ENCODE measurements around the gene ABCA2. TPM values are rescaled to one million over a fixed set of nuclear protein-coding genes. Genes with fewer than 3 reads are reported as not detected.
"Not testable (repeated sequence)": the region's sequence is repeated elsewhere in the genome, so short reads cannot be mapped to it uniquely, and the experiment has no call there.

Gene ABCA2
- total RNA-seq, 1 donor from 2014 or later = 8.5 TPM

DNA sequence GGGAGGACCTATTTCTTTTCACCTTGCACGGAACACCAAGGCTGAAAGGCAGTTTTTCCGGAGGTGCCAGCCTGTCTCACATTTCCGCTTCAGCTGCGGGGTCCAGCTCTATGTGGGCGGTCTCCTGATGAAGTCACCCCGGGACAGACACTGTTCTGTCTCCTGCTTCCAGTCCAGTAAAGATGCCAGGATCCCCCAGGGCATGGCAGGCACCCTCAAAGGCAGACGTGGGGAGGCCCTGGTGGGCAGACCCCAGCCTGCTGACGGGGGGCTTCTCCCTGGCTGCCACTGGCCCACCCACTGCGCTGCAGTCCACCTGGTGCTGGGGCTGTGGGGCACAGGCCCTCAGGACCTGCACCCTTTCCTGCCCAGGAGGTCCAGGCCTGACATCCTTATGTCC lies 34.8 kb upstream of the ABCA2 start:
- DNase-seq = not testable (repeated sequence)

DNA sequence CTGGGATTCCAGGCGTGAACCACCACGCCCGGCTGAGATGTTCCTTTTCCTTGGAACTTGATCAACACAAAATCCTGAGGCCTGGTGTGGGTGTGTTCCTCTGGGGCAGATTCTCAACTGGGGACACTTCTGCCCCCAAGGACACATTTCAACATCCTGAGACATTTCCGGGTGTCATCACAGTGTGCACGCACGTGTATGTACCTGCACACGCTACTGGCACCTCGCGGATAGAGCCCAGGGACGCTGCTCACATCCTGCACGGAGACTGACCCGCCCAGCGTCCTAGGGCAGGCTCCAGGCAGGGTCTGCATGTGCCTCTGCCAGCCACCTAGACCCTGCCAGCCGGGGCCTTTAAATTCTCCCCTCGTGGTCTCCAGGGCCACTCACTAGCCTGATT lies 34.3 kb upstream of the ABCA2 start:
- no peak for DNase-seq

DNA sequence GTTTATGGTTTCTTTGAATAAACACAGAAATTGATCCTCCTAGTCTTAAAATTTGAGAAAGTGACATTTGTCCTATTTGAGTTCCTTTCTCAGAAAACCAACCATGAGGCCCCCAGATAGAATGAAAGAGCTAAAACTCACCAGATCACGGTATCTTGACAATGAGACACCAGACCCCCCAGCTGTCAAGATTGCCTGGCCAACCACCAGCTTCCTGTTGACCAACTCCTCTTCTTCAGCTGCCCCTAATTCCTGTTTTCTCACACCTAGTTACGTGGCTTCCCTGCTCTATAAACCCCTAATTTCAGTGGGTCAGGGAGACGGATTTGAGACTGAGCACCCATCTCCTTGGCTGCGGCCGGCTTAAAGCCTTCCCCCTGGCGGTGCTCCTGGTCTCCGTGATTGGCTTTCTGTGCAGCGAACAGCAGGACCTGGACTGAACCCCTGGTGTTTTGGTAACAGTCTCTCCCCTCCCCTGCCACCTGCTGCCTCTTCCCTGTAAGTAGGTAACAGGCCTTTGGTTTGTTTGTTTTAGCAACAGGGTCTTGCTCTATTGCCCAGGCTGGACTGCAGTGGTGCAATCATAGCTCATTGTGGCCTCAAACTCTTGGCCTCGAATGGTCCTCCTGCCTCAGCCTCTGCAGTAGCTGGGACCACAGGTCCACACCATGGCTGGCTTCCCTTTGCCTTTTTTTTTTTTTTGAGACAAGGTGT lies 30.6 kb upstream of the ABCA2 start:
- DNase-seq = no peak

GRCh38 chr9:137057545-137057944 lies 29.5 kb upstream of the ABCA2 start:
- DNase-seq = no peak

GRCh38 chr9:137056739-137057415 lies 28.8 kb upstream of the ABCA2 start:
- DNase-seq = no peak

- no peak for DNase-seq
Measured at GRCh38 chr9:137055385-137056364, 27.6 kb upstream of the ABCA2 start.

DNA sequence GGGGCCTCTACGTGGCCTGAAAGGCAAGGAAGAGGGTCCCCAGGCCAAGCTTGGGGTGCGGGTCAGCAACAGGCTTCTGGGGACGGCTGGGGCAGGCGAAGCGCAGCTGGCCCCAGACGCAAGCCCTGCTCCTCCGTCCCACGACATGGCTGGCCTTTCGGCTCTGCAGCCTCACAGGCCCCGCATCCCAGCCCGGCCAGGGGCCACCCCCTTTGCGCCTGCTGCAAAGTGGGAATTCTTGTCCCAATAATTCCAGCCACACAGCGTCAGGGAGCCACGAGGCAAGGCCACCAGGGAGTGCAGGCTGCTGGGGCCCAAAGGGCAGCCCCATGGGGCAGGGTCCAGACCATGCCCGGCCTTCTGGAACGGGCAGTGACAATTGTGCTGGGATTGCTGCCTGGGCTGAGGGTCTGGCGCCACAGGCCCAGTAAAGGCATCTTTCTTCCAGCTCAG lies 26.9 kb upstream of the ABCA2 start:
- DNase-seq = no peak

- DNase-seq = no peak
Measured at GRCh38 chr9:137053944-137054931, 26.2 kb upstream of the ABCA2 start, which contains the start of gene ENTPD2. TSS of gene ENTPD2 (minus strand) at chr9:137054061. CDS start at chr9:137053997, 64 bp downstream.

DNA sequence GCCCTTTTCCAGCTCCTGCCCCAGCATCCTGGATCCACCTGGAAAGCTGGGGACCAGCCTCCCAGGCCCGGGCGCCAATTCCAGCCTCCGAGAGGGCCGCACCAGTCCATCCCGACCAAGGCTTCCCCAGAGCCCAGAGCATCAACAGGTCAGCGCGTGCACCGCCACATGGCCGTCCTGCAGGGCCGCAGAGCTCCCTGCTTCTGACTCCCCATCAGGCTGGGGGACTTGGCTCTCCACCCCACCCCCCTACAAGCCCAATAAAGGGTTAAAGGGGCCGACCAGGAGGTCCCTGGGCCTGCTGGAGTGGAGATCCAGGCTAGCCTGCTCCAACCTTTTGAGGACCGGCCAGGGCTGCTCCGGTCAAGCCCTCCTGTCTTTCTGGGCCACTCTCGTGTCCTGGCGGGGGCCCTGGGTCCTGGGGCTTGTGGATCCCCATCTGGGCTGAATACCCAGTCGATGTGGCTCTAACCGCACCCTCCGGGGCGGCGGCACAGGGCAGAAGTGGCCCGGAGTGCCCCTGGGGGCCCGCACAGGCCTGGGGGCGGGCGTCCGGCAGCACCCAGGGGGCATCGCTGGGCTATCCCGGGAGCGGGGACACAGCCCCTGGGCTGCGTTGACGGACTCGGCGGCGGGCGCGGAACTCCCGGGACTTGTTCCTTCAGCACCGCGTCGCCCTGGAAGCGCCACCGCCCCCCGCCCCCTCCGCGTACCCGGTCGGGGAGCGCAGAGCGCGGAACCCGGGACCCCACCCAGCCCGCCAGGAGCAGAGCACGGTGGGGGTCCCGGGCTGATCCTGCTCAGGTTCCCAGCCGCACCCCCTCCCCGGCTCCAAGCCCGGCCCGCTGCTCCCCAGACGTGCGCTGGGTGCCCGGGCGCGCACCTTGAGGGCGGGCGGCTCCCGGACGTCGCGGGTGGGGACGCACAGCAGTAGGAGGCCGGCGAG lies 25.2 kb upstream of the ABCA2 start:
- no peak for DNase-seq

DNA sequence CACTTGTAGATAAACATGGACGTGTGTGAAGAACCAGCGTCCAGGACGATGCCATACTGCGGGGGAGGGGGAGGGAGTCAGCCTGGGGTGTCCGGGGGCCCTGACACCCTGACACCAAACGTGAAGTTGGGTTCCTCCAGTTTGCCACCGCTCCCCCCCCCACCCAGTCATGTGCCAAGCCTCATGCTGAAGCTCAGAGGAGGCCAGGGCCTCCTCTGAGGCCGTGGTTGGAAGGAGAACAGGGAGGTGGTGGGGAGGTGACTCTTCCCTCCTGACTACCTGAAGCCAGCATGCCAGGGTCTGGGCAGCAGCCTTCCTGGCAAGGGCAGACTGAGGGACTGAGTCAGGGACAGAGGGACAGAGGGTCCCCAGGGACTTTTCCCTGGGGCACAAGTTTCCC lies 24.3 kb upstream of the ABCA2 start:
- no peak for DNase-seq

GRCh38 chr9:137051145-137051724 lies 23.2 kb upstream of the ABCA2 start:
- DNase-seq = no peak

DNA sequence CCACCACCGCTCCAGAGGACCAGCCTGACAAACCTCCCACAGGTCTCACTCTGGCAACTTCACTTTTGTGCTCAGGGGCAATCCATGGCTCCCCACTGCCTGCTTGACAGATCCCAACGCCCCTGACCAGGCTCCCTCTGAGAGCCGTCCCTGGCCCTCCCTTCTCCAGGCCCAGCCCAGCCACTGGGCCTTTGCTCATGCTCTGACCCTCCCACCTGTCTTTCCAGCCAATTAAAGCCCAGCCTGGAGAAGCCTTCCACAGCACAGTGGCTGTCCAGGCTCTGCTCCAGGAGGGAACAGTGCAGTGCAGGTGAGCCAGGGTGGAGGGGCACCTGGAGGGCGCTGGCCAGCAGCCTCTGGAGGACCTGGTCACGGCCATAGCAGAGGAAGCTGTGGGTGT lies 22.5 kb upstream of the ABCA2 start:
- no peak for DNase-seq

- DNase-seq = peak; percentile 76
Measured at GRCh38 chr9:137049544-137050449, 21.8 kb upstream of the ABCA2 start.

DNA sequence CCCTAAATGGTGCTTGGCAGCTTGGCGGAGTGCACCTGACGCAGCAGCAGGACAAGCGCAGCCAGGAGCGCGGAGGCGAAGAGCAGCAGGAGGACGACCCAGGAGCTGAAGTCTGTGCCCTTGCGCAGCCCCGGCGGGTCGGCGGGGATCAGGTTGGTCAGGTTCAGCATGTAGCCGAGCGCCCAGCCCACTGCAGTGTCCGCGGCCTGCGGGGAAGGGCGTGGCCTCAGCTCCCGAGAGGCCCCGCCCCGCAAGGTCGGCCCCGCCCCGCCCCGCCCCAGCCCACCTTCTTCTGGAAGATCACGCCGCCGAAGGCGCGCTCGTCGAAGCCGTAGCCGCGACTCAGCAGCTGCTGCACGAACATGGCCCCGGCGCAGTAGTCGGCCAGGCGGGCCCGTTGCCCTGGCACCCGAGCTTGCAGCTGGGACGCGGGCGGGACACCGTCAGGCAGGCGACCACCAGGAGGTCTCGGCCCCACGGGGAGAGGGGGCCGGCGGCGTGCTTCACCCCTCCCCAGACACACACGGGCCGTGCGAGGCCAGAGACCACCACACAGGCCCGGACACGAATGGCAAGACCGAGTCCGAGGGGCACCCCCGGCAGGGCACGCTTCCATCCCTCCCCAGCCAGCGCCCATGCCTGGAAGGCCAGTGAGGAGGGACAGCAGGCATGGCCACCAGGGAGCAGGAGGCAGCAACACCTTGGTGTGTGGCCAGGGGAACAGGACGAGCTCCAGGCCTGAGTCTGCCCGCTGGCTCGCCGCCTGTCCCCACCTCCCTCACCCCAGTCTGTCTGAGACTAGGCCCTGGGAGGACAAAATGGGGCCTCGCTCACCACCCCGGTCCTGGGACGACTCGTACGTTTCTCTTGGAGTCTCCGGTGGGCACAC lies 20.9 kb upstream of the ABCA2 start:
- DNase-seq = no peak

DNA sequence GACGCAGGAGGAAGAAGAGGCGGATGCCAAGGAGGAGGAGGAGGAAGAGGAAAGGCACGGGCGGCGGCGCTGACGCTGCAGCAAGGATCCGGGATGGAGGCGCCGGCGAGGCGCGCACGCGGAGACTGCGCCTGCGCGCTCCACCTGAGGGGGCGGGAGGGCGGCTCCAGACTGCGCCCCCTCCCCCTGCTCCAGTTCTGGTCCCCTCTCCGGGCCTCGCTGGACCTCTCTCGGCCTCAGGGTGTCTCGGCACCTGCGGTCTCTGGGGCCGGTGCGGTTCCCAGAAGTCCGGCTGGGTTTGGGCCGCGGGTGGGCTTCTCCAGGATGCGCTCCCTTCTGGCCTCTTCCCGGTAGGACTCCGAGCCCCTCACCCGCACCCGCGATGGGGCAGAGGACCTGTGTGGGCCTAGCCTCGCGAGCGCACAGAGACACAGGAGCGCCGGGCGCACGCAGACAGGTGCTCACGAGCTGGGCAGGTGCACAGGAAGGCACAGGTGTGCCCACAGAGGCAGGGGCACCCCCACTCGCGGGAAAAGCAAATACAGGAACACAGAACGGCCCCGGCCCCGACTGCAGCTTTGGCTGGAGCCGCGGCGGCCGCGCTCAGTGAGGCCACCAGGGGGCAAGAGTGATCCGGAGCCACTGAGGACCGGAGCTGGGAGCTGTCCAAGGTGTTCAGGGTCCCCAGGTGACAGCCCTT lies 18.2 kb upstream of the ABCA2 start, which contains the start of gene NPDC1:
Gene NPDC1 (minus strand): TSS at position 90 of the 700 bp plus-strand sequence. CDS start 188 bp downstream, outside the sequence.
- peak; percentile 89 for DNase-seq

DNA sequence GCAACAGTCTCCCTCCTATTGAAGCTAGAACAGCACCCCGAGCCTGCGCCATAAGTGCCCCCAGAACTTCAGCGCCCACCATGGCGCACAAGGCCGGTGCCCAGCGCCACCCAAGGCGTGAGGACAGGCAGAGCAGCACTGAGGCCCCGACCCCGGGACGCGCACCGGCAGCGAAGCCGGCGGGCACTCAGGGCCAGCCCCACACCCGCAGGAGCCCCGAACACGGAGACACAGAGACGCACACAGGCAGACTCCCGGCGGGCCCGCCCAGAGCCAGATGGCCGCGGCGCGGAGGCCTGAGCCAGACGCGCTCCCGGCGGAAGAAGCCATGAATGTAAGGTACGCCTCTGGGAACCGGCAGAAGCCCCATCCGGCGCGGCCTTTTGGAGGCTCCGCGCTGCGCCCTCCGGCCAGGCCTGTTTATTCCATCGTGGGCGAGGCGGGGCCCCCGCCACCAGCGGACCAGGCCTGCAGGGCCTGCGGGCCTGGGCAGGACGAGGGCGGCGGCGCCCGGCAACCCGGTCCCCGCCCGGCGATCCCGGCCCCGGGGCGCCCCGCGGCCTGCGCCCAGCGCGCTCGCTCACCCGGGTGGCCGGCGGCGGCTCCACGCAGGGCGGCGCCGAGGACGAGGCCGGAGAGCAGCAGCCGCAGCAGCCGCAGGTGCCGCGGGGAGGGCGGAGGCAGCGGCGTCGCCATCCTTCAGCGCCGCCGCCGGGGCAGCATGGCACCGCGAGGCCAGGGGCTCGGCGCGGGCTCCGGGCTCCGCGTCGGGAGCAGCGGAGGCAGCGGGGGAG lies 17.5 kb upstream of the ABCA2 start:
- DNase-seq = peak; percentile 66
